ENCODE results near the gene TENM4. TPM values are rescaled to one million over a fixed set of nuclear protein-coding genes. Genes with fewer than 3 reads are reported as not detected.

TENM4 gene
- total and polyA plus RNA-seq, 2 of the 13 experiments (the other 11 are each of a cell fraction or from before 2014, with no cell fraction given): not detected

DNA sequence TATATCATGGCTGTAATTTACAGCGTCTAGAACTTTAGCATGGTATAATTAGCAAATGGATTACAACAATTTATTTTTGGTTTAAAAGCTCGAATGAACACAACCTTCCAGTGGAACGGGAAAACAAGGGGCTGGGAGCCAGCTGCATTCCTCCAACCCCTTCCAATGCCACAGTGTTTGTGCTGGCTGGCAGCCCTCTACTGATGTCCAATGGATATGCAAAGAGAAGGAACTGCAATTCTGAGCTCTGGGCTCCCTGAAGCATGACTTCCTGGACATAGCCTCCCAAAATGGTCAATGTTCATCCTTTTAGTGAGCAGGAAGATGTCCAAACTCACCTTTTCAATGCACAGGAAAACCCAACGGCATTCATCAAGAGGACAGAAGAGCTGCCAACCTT, 288.3 kb downstream of the TENM4 start:
- H4K20me1 ChIP-seq (ENCODE audit: insufficient read depth, low read length): no peaks in the 10 kb centered on the region
- H3K9ac ChIP-seq (ENCODE audit: insufficient read depth, low read depth, low read length): no peak overlapping the region
- DNase-seq (ENCODE audit: low spot score) (no peak), ATAC-seq (no peak), FAIRE-seq (no peak)
- POLR2A ChIA-PET: no interaction called here
- no peak overlapping the region for H3K27ac ChIP-seq (ENCODE audit: extremely low read length, insufficient read depth, low read length)
- H3K79me2 ChIP-seq (ENCODE audit: insufficient read depth, low read length): no peaks in the 10 kb centered on the region
- no peaks in the 10 kb centered on the region; a peak in 1 of 5 replicates for H3K27me3 ChIP-seq (ENCODE audit: control insufficient read depth in 1 of 2, insufficient read depth in 2 of 2, low read length in 2 of 2)
- no peak overlapping the region for H3K4me3 ChIP-seq (replicated peaks in 1 of 3; ENCODE audit: insufficient read depth in 1 of 3, low read depth in 2 of 3, low read length in 3 of 3)
- no peaks in the 10 kb centered on the region for H3K36me3 ChIP-seq (replicated peaks in 1 of 2; ENCODE audit: control insufficient read depth in 1 of 2, insufficient read depth in 2 of 2, low read length in 2 of 2)
- no peak overlapping the region for H2AFZ ChIP-seq (ENCODE audit: low read length)
- in situ Hi-C loops (cut with HindIII; ENCODE audit: extremely low pct_ligation_motif_present, low pct_unique_long_range_greater_than_20kb): no loop called here
- no TSS peak for BruUV-seq (replicated peaks)
- intact Hi-C loops (cut with micrococcal nuclease; ENCODE audit: unreplicated experiment): no loop called here
- no peaks in the 10 kb centered on the region for H3K9me3 ChIP-seq (ENCODE audit: low read length)
- H3K4me2 ChIP-seq (ENCODE audit: low read depth, low read length): no peak overlapping the region
- 10% methylated on average over 4 of the region's 4 CpGs for WGBS (ENCODE audit: low lambda C conversion rate)
- H3K4me1 ChIP-seq (ENCODE audit: insufficient read depth, low read length): no peaks in the 10 kb centered on the region
- CTCF ChIA-PET (ENCODE audit: low intra/inter-chr PET ratio, low total read pairs): no interaction called here
- no peak for TF ChIP-seq ZNF773 (CRISPR knock-in tag; IDR thresholded peaks at IDR 0.05; ENCODE audit: borderline replicate concordance)
- TF ChIP-seq, protein P1, sequence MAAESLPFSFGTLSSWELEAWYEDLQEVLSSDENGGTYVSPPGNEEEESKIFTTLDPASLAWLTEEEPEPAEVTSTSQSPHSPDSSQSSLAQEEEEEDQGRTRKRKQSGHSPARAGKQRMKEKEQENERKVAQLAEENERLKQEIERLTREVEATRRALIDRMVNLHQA (CRISPR knock-in tag; IDR thresholded peaks at IDR 0.05): no peak
- TF ChIP-seq PLRG1 (conservative IDR thresholded peaks at IDR 0.05): no peak
- no peak for TF ChIP-seq KLF13 (CRISPR knock-in tag; IDR thresholded peaks at IDR 0.05)
- TF ChIP-seq, protein P2, sequence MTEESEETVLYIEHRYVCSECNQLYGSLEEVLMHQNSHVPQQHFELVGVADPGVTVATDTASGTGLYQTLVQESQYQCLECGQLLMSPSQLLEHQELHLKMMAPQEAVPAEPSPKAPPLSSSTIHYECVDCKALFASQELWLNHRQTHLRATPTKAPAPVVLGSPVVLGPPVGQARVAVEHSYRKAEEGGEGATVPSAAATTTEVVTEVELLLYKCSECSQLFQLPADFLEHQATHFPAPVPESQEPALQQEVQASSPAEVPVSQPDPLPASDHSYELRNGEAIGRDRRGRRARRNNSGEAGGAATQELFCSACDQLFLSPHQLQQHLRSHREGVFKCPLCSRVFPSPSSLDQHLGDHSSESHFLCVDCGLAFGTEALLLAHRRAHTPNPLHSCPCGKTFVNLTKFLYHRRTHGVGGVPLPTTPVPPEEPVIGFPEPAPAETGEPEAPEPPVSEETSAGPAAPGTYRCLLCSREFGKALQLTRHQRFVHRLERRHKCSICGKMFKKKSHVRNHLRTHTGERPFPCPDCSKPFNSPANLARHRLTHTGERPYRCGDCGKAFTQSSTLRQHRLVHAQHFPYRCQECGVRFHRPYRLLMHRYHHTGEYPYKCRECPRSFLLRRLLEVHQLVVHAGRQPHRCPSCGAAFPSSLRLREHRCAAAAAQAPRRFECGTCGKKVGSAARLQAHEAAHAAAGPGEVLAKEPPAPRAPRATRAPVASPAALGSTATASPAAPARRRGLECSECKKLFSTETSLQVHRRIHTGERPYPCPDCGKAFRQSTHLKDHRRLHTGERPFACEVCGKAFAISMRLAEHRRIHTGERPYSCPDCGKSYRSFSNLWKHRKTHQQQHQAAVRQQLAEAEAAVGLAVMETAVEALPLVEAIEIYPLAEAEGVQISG (CRISPR knock-in tag; IDR thresholded peaks at IDR 0.05): no peak
- TF ChIP-seq TARDBP (CRISPR knock-in tag; IDR thresholded peaks at IDR 0.05): no peak
- TF ChIP-seq NR2F1 (CRISPR knock-in tag; IDR thresholded peaks at IDR 0.05): no peak
- TF ChIP-seq, protein P3, sequence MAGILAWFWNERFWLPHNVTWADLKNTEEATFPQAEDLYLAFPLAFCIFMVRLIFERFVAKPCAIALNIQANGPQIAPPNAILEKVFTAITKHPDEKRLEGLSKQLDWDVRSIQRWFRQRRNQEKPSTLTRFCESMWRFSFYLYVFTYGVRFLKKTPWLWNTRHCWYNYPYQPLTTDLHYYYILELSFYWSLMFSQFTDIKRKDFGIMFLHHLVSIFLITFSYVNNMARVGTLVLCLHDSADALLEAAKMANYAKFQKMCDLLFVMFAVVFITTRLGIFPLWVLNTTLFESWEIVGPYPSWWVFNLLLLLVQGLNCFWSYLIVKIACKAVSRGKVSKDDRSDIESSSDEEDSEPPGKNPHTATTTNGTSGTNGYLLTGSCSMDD (CRISPR knock-in tag; IDR thresholded peaks at IDR 0.05): no peak
- TF ChIP-seq, protein P4, sequence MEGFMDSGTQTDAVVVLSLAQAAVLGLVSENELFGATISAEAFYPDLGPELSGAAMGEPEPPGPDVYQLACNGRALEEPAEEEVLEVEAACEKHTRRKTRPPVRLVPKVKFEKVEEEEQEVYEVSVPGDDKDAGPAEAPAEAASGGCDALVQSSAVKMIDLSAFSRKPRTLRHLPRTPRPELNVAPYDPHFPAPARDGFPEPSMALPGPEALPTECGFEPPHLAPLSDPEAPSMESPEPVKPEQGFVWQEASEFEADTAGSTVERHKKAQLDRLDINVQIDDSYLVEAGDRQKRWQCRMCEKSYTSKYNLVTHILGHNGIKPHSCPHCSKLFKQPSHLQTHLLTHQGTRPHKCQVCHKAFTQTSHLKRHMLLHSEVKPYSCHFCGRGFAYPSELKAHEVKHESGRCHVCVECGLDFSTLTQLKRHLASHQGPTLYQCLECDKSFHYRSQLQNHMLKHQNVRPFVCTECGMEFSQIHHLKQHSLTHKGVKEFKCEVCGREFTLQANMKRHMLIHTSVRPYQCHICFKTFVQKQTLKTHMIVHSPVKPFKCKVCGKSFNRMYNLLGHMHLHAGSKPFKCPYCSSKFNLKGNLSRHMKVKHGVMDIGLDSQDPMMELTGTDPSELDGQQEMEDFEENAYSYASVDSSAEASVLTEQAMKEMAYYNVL (CRISPR knock-in tag; IDR thresholded peaks at IDR 0.05; ENCODE audit: borderline replicate concordance): no peak
- TF ChIP-seq ZIK1 (CRISPR knock-in tag; IDR thresholded peaks at IDR 0.05; ENCODE audit: borderline replicate concordance, low read depth): no peak
- TF ChIP-seq MTF2 (CRISPR knock-in tag; IDR thresholded peaks at IDR 0.05; ENCODE audit: borderline replicate concordance): no peak
- TF ChIP-seq ZNF589 (CRISPR knock-in tag; conservative IDR thresholded peaks at IDR 0.05): no peak
- no peak for TF ChIP-seq ZNF790 (CRISPR knock-in tag; IDR thresholded peaks at IDR 0.05; ENCODE audit: borderline replicate concordance)
- TF ChIP-seq CC2D1A (CRISPR knock-in tag; IDR thresholded peaks at IDR 0.05): no peak
- TF ChIP-seq ARID2 (CRISPR knock-in tag; IDR thresholded peaks at IDR 0.05; ENCODE audit: borderline replicate concordance): no peak

All from HepG2 (cell line).